ENCODE results near the gene NRXN3.

NRXN3 gene

GRCh38 chr14:79599239-79599638 lies 1429.1 kb downstream of the NRXN3 start:
- no peaks in the 10 kb centered on the region for H3F3A ChIP-seq (ENCODE audit: insufficient read depth)
- no peak overlapping the region for H2AFZ ChIP-seq (ENCODE audit: low read depth, low read length, severe bottlenecking)
- H4K20me1 ChIP-seq (ENCODE audit: low read depth, low read length), result no peaks in the 10 kb centered on the region
- no peaks in the 10 kb centered on the region for H3K36me3 ChIP-seq (ENCODE audit: low read length)
- no peak overlapping the region for H3K9ac ChIP-seq (ENCODE audit: low read length)
- H3K9me2 ChIP-seq (replicated peaks; ENCODE audit: insufficient read depth, low read length), result no peaks in the 10 kb centered on the region
- H3K27ac ChIP-seq (ENCODE audit: low read depth, low read length), result no peak overlapping the region
- H3K9me3 ChIP-seq (ENCODE audit: insufficient read depth, low read length), result no peaks in the 10 kb centered on the region
- no peak overlapping the region for H3K4me2 ChIP-seq (ENCODE audit: low read depth, low read length, poor library complexity, severe bottlenecking)
- no peaks in the 10 kb centered on the region for H3K27me3 ChIP-seq (ENCODE audit: low read length)
- H3K4me3 ChIP-seq (ENCODE audit: insufficient read depth, low read length, poor library complexity, severe bottlenecking), result no peak overlapping the region
- no peaks in the 10 kb centered on the region for H3K79me2 ChIP-seq (ENCODE audit: insufficient read depth, low read length)
- TF ChIP-seq EZH2phosphoT487 (conservative IDR thresholded peaks at IDR 0.05; ENCODE audit: low read length) (no peak), CTCF (IDR thresholded peaks at IDR 0.05; ENCODE audit: insufficient read depth, low read length, poor library complexity, severe bottlenecking) (no peak)

GRCh38 chr14:79600406-79600805 lies 1430.2 kb downstream of the NRXN3 start:
- no peak overlapping the region for H3K4me3 ChIP-seq (ENCODE audit: insufficient read depth, low read length, poor library complexity, severe bottlenecking)
- H3K9me3 ChIP-seq (ENCODE audit: insufficient read depth, low read length), result no peaks in the 10 kb centered on the region
- no peak overlapping the region for H3K9ac ChIP-seq (ENCODE audit: low read length)
- no peak overlapping the region for H3K27ac ChIP-seq (ENCODE audit: low read depth, low read length)
- no peaks in the 10 kb centered on the region for H3K27me3 ChIP-seq (ENCODE audit: low read length)
- no peaks in the 10 kb centered on the region for H4K20me1 ChIP-seq (ENCODE audit: low read depth, low read length)
- H3K36me3 ChIP-seq (ENCODE audit: low read length), result no peaks in the 10 kb centered on the region
- no peak overlapping the region for H2AFZ ChIP-seq (ENCODE audit: low read depth, low read length, severe bottlenecking)
- no peaks in the 10 kb centered on the region for H3K79me2 ChIP-seq (ENCODE audit: insufficient read depth, low read length)
- TF ChIP-seq EZH2phosphoT487 (conservative IDR thresholded peaks at IDR 0.05; ENCODE audit: low read length) (no peak), CTCF (IDR thresholded peaks at IDR 0.05; ENCODE audit: insufficient read depth, low read length, poor library complexity, severe bottlenecking) (no peak)
- H3K9me2 ChIP-seq (replicated peaks; ENCODE audit: insufficient read depth, low read length), result no peaks in the 10 kb centered on the region
- H3K4me2 ChIP-seq (ENCODE audit: low read depth, low read length, poor library complexity, severe bottlenecking), result no peak overlapping the region
- H3F3A ChIP-seq (ENCODE audit: insufficient read depth), result no peaks in the 10 kb centered on the region

DNA sequence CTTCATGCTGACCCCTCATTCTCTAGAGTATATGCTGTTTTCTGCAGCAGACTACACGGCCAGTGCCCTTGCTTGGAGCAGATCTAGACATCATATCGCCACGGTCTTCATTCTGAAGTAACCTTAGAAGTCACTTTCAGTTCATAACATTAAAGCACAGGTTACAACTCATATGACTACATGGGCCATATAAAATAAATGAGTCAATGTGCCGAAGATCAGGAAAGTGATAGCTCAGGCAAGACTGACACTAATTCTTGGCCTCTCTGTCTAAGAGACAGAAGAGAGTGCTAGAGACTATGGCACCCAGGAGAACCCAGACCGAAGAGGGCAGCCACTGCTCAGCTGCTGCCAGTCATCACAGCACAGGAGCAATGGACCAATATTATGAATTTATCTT lies 1431.4 kb downstream of the NRXN3 start:
- Histone ChIP-seq H3K79me2 (ENCODE audit: insufficient read depth, low read length) (no peaks in the 10 kb centered on the region), H3K9ac (ENCODE audit: low read length) (no peak overlapping the region), H3K27ac (ENCODE audit: low read depth, low read length) (no peak overlapping the region), H3K4me2 (ENCODE audit: low read depth, low read length, poor library complexity, severe bottlenecking) (no peak overlapping the region), H2AFZ (ENCODE audit: low read depth, low read length, severe bottlenecking) (no peak overlapping the region), H3K9me2 (replicated peaks; ENCODE audit: insufficient read depth, low read length) (no peaks in the 10 kb centered on the region), H3K36me3 (ENCODE audit: low read length) (no peaks in the 10 kb centered on the region), H3K27me3 (ENCODE audit: low read length) (no peaks in the 10 kb centered on the region), H3K9me3 (ENCODE audit: insufficient read depth, low read length) (no peaks in the 10 kb centered on the region), H4K20me1 (ENCODE audit: low read depth, low read length) (no peaks in the 10 kb centered on the region), H3K4me3 (ENCODE audit: insufficient read depth, low read length, poor library complexity, severe bottlenecking) (no peak overlapping the region), H3F3A (ENCODE audit: insufficient read depth) (no peaks in the 10 kb centered on the region)
- TF ChIP-seq EZH2phosphoT487 (conservative IDR thresholded peaks at IDR 0.05; ENCODE audit: low read length), result no peak
- TF ChIP-seq CTCF (IDR thresholded peaks at IDR 0.05; ENCODE audit: insufficient read depth, low read length, poor library complexity, severe bottlenecking), result no peak
